ENCODE measurements around the gene NPAS1. TPM values are rescaled to one million over a fixed set of nuclear protein-coding genes. Genes with fewer than 3 reads are reported as not detected.
"Not testable (repeated sequence)": the region's sequence is repeated elsewhere in the genome, so short reads cannot be mapped to it uniquely, and the experiment has no call there.

The NPAS1 gene
- total RNA-seq, 1 donor from 2014 or later = 1.2 TPM

- Histone ChIP-seq H3F3A (ENCODE audit: low read depth) (peaks cover 3% of the 10 kb centered on the region), H3K27me3 (no peaks in the 10 kb centered on the region), H3K9me3 (ENCODE audit: low read depth) (no peaks in the 10 kb centered on the region), H3K79me2 (ENCODE audit: low read depth) (peaks cover 30% of the 10 kb centered on the region), H3K4me1 (no peaks in the 10 kb centered on the region), H3K36me3 (no peaks in the 10 kb centered on the region), H3K27ac (no peak overlapping the region), H2AFZ (replicated peaks) (no peak overlapping the region), H3K4me3 (no peak overlapping the region), H3K4me2 (no peak overlapping the region), H4K20me1 (ENCODE audit: low read depth) (peaks cover 45% of the 10 kb centered on the region), H3K9ac (no peak overlapping the region)
- H3K4me3 Mint-ChIP-seq = no peak overlapping the region
- DNase-seq (ENCODE audit: low spot score) = no peak
- TF ChIP-seq EZH2 (IDR thresholded peaks at IDR 0.05) (no peak), CTCF (IDR thresholded peaks at IDR 0.05) (no peak), EZH2phosphoT487 (IDR thresholded peaks at IDR 0.05) (no peak)
- no peak overlapping the region for H3K27ac Mint-ChIP-seq
- peaks cover 3% of the 10 kb centered on the region for H3K4me1 Mint-ChIP-seq
- H3K36me3 Mint-ChIP-seq = peaks cover 29% of the 10 kb centered on the region
- H3K9me3 Mint-ChIP-seq = no peaks in the 10 kb centered on the region
- H3K27me3 Mint-ChIP-seq (ENCODE audit: insufficient read depth, low read depth) = peaks cover 4% of the 10 kb centered on the region
Measured at GRCh38 chr19:47074621-47075020, 55.0 kb downstream of the NPAS1 start.

- Mint-ChIP-seq H3K4me1 (peaks cover 3% of the 10 kb centered on the region), H3K4me3 (peak overlapping the region; percentile 55), H3K9me3 (no peaks in the 10 kb centered on the region), H3K36me3 (peaks cover 27% of the 10 kb centered on the region), H3K27ac (peak overlapping the region; percentile 91), H3K27me3 (ENCODE audit: insufficient read depth, low read depth) (peaks cover 4% of the 10 kb centered on the region)
- Histone ChIP-seq H3K36me3 (no peaks in the 10 kb centered on the region), H3K4me3 (no peak overlapping the region), H3K79me2 (ENCODE audit: low read depth) (peaks cover 30% of the 10 kb centered on the region), H3K4me2 (no peak overlapping the region), H4K20me1 (ENCODE audit: low read depth) (peaks cover 48% of the 10 kb centered on the region), H3F3A (ENCODE audit: low read depth) (peaks cover 10% of the 10 kb centered on the region), H3K27ac (no peak overlapping the region), H3K4me1 (no peaks in the 10 kb centered on the region), H3K9ac (no peak overlapping the region), H2AFZ (replicated peaks) (no peak overlapping the region), H3K27me3 (no peaks in the 10 kb centered on the region), H3K9me3 (ENCODE audit: low read depth) (no peaks in the 10 kb centered on the region)
- DNase-seq (ENCODE audit: low spot score) = no peak
- no peak for TF ChIP-seq CTCF (IDR thresholded peaks at IDR 0.05)
- no peak for TF ChIP-seq EZH2phosphoT487 (IDR thresholded peaks at IDR 0.05)
- TF ChIP-seq EZH2 (IDR thresholded peaks at IDR 0.05) = no peak
Measured at GRCh38 chr19:47075179-47075810, 55.7 kb downstream of the NPAS1 start.

- Histone ChIP-seq H3K4me2 (no peak overlapping the region), H3K36me3 (no peaks in the 10 kb centered on the region), H3K9me3 (ENCODE audit: low read depth) (no peaks in the 10 kb centered on the region), H3K4me1 (no peaks in the 10 kb centered on the region), H3K4me3 (no peak overlapping the region), H3F3A (ENCODE audit: low read depth) (peaks cover 16% of the 10 kb centered on the region), H3K27ac (no peak overlapping the region), H3K79me2 (ENCODE audit: low read depth) (peaks cover 30% of the 10 kb centered on the region), H3K27me3 (no peaks in the 10 kb centered on the region), H3K9ac (no peak overlapping the region), H2AFZ (replicated peaks) (no peak overlapping the region), H4K20me1 (ENCODE audit: low read depth) (peaks cover 44% of the 10 kb centered on the region)
- DNase-seq (ENCODE audit: low spot score) = no peak
- Mint-ChIP-seq H3K27ac (no peak overlapping the region), H3K4me3 (no peak overlapping the region), H3K36me3 (peaks cover 23% of the 10 kb centered on the region), H3K4me1 (peaks cover 3% of the 10 kb centered on the region), H3K27me3 (ENCODE audit: insufficient read depth, low read depth) (peaks cover 4% of the 10 kb centered on the region), H3K9me3 (no peaks in the 10 kb centered on the region)
- TF ChIP-seq EZH2phosphoT487 (IDR thresholded peaks at IDR 0.05) (no peak), CTCF (IDR thresholded peaks at IDR 0.05) (no peak), EZH2 (IDR thresholded peaks at IDR 0.05) (no peak)
Measured at GRCh38 chr19:47075941-47076340, 56.3 kb downstream of the NPAS1 start.

GRCh38 chr19:47078351-47078750, 58.7 kb downstream of the NPAS1 start:
- not testable (repeated sequence) for H3K27me3 ChIP-seq; H3K4me3 Mint-ChIP-seq; H2AFZ ChIP-seq (replicated peaks); H3K36me3 ChIP-seq; H3K27ac Mint-ChIP-seq; H3K4me2 ChIP-seq; H3K9me3 ChIP-seq (ENCODE audit: low read depth); H3K9ac ChIP-seq; H3K4me1 Mint-ChIP-seq; H3K27me3 Mint-ChIP-seq (ENCODE audit: insufficient read depth, low read depth); H3K27ac ChIP-seq; H3K9me3 Mint-ChIP-seq; H3K4me1 ChIP-seq; H3K4me3 ChIP-seq; DNase-seq (ENCODE audit: low spot score)
- Histone ChIP-seq H3F3A (ENCODE audit: low read depth) (peaks cover 17% of the 10 kb centered on the region), H4K20me1 (ENCODE audit: low read depth) (peaks cover 34% of the 10 kb centered on the region), H3K79me2 (ENCODE audit: low read depth) (peaks cover 30% of the 10 kb centered on the region)
- H3K36me3 Mint-ChIP-seq = peaks cover 28% of the 10 kb centered on the region
